COR-L47 (cell line): ENCODE data around the gene RAD18.

Experiments
- DNase-seq: peaks from one replicate; lab custom pipeline; 2025; lab: John Stamatoyannopoulos, UW

Gene RAD18

DNA sequence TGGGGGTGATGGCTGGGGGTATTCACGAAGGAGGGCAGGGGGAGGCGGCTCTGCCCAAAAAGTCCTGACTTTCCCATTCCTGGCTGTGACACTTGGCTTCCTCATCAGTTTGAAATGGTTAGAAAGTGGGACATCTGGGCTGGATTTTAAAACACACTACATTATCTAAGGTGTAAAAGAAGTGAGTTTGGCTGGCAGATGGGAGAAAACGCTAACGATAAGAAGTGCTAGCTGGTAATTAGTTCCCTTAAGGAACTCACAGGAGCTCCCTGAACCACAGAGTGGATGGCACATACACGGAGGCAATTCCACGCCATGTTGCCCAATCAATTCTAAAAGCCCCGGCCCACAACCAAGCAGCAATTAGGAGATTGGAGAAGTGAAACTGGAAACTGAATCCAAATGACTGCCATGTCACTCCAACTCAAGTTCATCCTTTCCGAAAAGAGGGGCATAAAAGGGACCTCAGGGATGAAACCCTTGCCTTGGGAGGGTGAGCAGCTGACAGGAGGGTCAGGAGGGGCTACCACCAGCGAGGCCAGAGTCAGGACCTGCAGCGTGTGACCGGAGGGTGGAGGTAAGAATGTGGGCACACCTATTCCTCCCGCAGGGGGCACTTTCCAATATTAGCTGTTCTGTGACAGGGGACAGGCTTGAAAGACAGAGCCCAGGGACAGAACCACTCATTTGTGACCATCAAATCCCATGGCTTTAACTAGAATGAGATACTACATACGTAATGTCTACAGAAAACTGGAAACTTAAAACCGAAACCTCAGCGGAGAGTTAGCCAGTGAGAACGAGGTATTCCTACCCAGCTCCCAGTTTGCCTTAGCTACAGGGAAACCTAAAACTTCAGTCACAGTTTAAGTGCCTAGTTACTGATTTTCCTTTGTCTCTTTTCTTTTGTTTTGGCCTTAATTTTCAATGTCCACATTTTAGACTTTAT is 98.6 kb downstream of the RAD18 start:
- DNase-seq = no peak

DNA sequence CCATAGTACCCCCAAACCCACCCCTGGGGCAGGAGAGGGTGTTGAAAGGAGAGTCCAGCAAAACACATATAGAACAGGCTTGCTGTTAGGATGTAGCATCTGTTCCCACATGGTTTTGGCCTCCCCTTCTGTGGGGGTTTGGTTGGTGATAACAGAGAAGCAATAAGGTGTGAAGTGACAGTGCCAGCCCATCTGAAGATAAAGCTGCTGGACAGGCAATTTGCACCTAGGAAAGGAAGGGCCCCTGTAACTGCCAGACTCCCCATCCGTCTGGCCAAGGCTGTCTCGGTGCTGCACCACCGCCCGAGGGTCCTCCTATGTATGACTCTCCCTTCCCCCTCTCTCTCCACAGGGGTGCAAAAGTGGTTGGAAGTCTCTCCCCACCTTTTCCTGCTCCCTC is 99.4 kb downstream of the RAD18 start:
- DNase-seq = no peak

DNA sequence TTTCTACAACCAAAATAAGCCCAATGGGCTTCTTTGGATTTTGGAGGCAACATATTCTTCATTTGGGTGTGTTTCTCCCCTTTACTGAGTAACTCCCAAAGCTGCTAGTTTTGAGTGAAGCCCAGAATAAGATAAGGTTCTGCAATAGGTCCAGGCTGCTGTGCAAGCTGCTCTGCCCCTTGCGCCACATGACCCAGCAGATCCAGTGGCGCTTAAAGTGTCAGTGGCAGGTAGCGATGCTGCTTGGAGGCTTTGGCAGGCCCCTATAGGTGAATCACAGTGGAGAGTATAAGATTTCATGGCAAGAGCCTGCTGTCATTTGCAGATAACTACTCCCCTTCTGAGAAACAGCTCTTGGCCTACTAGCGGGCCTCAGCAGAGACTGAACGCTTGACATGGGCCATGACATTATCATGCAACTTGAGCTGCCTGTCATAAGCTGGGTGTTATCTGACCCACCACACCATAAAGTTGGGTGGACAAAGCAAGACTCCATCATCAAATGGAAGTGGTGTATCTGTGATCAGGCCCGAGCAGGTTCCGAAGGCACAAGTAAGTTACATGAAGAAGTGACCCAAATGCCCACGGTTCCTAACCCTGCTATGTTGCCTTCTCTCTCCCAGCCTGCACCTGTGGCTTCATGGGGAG is 105.4 kb downstream of the RAD18 start:
- DNase-seq = no peak

DNA sequence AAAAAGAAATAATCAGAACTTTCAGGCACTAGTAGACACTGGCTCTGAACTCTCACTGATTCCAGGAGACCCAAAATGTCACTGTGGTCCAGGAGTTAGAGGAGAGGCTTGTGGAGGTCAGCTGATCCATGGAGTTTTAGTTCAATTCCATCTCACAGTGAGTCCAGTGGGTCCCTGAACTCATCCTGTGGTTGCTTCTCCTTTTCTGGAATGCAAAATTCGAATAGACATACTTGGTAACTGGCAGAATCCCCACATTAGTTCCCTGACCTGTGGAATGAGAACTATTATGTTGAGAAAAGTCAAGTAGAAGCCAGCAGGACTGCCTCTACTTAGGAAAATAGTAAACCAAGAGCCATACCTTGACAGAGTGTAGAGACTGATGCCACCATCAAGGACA is 106.6 kb downstream of the RAD18 start:
- DNase-seq = no peak

DNA sequence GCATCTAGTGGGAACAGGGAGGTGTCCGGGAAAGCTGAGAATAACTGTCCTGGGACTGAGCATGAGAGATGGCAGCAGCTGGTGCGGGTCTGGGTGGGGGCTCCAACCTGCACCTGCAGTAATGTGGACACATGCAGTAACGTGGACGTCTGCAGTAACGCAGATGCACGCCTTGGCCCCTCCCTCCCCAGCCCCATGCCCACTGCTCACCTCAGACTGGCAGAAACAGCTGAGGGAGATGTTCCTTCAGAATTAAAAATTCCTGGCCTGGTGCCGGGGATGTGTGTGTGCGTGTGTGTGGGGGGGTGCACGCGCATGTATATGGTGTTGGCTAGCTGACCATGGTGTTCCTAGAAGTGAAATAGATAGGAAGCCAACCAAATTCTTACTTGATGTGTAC is 107.2 kb downstream of the RAD18 start:
- no peak for DNase-seq

DNA sequence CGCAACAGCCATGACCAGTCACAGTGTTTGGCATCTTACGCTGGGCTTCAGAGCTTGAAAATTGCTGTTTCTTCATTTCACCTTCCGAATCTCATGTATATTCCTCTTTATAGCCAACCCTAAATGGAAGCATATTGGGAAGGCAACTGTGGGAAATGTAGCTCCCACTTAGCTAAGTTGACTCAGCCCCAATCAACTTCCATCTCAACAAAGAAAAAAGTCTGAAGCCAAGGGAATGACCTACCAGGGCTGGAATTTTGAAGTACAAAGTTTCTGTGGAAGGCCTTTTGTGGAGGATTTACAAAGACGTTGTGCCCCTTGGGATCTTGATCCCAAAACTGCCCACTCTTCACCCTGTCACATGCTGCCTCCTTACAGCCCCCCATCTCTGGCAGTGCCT is 108.6 kb downstream of the RAD18 start:
- no peak for DNase-seq

DNA sequence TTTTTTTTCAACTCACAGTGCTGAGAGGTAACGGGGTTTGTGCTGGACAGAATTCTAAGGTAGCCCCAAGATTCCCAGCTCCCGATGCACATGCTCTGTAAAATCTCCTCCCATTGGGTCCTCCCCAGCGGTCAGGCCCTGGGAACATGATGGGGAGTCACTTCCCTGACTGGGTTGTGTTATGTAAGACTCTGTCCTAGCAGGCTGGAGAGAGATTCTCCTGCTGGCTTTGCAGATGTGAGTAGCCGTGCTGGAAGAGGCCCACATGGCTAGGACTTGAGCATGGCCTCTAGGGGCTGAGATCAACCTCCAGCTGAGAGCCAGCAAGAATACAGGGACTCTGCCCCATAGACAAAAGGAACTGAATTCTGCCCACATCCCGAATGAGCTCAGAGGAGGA is 110.2 kb downstream of the RAD18 start:
- DNase-seq = no peak

DNA sequence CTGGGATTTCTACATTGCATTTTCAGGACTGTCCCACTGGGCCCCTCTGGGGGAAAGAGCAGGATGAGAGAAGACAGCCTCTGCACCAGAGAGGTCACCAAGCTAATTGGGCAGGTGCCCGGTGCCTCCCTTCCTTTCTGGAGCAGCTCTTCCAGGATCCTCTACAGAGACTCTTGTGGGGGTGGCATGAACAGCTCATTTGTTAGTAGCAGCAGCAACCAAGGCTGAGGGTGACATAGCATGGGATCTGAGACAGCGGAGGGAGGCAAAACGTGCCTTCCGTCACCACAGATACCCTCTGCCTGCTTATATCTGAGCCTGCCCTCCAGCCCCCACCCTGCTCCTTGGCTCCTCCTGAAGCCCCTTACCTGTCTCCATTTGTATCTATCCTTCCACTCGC is 110.8 kb downstream of the RAD18 start:
- DNase-seq = no peak

DNA sequence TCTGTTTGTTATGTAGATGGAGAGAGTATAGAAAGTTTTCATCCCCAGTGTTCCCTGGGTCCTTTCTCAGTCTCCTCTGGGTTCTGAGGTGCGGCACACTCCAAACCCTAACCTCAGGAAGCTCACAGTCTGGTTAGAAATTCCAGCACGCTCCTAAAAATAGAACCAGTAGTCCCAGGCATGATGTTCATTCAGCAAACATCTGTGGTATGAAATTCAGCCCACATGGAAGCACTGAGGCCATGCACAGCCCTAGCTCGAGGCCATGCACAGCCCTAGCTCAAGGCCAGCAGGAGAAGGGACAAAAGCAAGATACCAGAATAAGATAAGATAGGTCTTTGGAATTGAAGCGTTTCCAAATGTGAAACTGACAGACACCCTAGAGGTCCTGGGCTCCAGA is 111.6 kb downstream of the RAD18 start:
- DNase-seq = no peak

DNA sequence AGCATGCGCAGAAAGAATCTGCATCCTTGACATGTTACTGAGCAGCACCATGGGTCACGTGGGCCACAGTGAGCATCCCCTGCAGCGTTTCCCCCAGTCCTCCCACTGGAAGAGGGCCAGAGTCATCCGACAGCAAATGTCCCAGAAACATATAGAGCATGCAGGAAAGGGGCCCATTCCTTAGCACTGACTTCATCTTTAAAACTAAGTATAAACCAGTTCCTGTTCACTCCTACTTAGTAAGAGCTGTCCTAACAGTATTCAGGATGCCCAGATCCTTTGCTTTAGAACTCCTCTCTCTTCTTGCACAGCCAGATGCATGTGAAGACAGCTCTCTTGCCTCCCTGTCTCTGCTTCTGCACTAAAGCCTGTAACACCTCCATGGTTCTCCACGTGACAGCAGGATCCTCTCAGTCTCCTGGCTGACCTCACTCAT is 114.6 kb downstream of the RAD18 start:
- DNase-seq = no peak

DNA sequence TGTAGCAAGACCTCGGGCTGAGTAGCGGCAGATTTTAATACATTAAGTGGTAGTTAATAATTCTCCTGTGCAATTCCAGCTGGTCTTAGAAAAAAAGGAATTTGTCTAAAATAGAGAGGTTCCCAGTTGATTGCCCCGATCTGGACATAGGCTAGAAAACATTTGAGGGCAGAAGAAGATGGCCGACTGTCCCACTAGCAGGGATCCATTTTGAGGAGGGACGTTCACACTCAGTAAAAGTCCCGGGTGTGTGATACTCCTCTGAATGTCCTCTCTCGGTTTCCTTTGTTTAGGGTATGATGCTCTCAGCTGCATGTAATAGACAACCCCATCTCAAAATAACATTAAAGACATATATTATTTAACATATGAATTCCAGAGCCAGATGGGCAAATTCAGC is 116.0 kb downstream of the RAD18 start:
- DNase-seq = no peak

DNA sequence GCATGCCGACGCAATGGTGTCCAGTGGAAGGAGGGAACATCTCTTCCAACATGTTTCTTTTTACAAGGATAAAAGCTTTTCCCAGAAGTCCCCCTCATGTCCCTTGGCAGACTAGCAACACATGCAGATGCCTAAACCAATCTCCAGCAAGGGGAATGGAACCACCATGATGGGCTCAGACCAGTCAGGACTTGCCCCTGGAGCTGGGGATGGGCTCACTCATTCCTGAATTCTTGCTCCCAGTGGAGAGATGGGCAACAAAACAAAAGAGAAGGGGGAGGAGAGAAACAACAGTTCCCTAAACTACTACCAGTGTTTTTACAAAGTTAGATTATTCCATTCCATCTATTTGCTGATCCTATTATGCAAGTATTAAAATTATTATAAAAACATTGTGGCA is 117.1 kb downstream of the RAD18 start:
- DNase-seq = no peak

DNA sequence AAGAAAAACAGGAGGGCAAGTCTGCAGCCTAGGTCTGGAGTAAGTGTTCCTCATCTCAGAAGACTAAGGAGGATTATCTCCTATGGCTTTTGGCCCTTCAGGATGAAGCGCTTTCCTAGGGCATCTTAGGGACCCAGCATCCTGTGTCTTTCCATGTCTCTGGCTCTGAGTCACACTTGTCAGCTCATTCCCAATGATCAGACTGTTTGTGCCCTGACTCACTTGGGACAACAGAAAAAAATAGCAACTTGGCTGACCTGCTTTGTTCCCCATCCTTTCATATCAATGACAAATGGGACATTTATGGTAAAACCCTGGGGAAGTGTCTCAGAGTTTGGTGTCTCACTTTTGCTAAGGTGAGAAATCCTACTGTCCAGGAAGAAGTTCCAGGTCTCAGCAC is 117.6 kb downstream of the RAD18 start:
- no peak for DNase-seq

DNA sequence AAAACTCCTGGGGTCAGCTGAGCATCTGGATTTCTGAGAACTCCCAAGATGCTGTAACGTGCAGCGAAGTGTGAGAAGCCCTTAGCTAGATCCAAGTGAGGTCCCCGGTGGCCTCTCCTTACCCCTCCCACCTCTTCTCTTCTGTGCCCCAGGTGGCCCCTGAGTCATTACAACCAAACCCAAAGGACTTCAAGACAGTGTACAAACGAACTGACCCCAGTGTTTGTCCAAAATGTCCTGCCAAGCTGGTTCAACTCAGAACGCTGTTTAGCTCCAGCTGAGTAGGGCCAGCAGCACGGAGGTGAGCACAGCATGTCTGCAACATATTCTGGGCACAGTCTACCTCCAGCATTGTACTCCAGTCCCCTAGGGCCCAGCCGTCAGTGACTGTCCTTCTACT is 119.9 kb downstream of the RAD18 start:
- no peak for DNase-seq

DNA sequence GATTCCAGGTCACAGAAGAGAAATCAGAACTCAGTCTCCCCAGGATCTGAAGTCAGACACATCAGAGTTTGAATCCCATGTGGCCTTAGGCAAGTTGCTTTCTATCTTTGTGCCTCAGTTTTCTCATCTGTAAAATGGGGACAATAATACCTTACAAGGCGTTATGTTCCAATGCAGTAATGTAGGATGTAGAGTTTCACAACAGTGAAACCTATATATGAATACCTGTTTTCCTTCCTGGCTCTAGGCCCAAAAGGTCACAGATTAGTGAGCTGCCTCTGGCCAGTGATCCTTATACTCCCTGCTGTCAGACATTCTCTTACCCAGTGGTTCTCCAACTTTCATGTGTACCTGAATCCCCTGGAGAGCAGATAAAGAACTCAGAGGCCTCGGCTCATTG is 121.0 kb downstream of the RAD18 start:
- no peak for DNase-seq

DNA sequence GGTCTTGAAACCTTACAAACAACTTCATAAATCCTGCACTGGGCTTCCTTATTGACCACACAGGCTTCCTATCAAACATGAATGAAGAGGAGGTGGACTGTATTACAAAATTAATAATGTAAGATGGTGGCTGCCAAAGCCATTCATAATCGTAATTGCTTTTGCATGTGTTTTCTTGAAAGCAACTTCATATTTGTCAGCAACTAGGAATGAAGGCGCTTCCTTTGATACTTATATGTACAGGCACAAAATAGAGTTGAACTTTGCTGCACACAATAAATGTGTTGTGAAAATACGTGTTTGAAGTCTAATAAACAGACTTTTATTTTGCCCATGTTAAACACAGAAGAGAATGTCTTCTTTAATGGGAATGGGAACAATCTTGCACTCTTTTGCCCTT is 121.8 kb downstream of the RAD18 start:
- no peak for DNase-seq

DNA sequence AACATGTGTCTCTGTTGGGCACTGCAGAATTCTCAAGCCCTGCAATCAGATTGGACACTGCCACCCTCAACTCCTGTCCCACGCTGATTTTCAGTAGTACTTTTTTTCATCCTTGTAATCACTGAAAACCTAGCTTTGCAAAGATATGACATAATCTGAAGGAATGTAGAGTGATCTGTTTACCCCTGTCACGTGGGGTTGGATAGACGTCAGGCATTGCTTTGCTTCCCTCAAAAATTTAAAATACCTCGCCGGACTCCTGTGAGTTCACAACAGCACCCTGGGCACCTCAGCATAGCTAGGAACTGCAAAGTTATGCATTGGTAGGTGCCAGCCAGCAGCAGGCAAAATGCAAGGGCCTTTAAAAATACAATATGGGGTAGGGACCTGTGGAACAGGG is 122.7 kb downstream of the RAD18 start:
- no peak for DNase-seq

DNA sequence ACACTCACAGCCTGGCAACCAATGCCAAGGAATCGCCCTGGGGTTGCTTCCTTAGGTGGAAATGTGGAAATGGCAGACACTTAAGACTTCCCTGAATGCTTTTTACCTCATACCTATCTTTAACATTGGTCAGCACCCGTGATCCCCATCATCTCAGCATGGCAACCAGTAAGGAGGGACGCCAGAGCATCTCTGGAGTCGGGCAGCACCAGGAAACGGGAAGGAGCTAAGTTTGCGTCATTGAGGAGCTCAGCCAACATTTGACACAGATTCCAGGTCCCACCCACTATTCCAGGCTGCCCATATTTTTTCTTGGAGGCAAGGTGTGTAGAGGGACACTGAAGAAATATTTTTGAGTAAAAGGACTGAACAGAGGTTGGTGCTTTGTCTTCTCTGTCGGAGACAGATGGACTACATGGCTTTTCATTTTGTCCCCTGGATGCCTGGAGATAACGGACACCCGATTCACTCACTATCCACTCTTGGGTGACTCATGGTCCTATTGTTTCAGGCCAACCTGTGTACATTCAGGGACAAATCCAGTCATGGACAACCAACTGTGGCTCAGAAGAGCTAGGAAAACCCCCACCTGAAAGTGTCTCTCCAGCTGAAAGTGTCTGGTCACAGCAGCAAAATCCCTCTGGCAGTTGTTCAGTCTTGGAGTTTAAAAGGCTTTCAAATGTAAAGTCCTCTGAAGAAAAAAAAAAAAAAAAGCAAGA is 123.5 kb downstream of the RAD18 start:
- DNase-seq = no peak

DNA sequence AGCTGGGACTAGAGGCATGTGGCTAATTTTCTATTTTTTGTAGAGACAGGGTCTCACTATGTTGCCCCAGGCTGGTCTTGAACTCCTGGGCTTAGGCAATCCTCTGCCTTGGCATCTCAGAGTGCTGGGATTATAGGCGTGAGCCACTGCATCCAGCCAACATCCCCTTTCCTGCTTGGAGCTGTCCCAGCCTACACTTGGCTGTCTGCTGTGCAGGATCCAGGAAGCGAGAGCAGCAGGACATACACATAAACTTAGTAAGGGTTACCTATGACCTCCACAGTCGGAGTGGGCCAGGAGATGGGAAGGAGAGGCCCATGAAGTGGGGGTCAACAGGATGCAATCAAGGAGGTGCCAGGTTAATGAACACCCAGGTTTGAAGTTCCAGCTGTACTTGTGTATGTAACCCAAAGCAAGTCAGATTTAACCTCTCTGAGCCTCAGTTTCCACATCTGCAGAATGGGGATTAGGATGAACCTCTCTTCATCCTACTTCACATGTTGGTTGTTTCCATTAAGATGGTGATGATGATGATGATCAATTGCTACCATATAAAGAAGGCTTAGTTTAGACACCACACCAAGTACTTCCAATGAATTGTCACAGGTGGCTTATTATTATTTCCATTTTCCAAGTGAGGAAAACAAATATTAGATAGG is 124.4 kb downstream of the RAD18 start:
- DNase-seq = no peak

DNA sequence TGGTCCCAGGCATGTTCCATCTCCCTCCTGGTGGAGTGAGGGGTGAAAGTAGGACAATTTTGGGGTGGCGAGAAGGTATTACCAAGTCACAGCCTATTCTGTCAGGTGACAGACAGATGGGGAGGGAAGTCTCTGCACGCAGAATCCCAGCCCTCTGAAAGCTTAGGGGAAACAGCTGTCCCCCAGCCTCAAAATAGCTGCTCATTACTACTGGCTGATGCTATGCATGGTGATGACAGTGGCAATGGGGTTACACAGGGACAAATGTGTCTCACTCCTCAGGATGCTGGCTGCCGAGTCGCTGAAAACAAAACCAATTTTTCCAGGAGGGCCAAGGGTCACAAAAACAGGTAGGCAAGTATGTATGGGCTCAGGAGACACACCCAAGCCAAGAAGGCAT is 125.0 kb downstream of the RAD18 start:
- DNase-seq = no peak

DNA sequence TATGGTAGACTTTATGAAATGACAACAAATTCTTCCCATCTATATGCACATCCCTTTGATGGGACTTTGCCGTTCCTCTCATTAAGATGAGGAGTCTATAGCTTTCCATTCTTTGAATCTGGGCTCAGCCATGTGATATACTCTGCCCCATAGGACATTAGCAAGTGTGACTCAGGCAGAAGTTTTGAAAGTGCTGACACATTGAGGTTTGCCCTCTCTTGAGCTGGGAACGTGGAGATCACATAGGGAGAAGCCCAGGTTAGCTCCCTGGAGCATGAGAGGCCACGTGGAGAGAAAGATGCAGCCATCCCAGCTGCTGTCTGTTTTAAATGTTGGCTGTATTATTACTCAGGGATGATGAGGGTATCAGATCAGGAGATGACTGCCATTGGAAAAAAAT is 126.1 kb downstream of the RAD18 start:
- DNase-seq = no peak

DNA sequence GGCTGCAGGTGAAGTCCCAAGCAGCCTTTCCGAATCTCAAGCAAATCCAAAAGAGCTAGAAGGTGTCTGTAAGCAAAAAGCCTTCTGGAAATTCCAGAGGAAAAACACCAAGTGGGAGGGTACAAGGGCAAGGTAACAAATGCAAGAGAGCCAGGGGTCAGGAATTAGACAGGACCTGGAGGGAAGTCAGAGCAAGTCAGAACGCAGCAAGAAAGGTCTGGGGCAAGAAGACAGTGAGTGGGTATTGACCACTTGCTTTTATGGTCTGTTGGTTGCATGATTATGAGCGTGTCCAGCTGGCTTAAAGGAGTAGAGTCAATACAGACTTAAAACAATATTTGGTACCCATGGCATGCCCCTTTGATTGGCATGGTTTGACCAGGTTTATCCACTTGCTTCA is 127.2 kb downstream of the RAD18 start:
- DNase-seq = no peak
